OCI-LY3 (cell line): Measurements from ENCODE around the gene OAS2.

Experiments used
- H2AFZ ChIP-seq: fragments of 200-600, 300-600 bp; shearing (Covaris generic); 2 replicates; pipeline ENCODE4 v1.6.0; 2014; ENCODE audit warnings: antibody characterized with exemption, low read depth, low read length
- H3K27ac ChIP-seq: fragments of 200-600, 300-600 bp; sonication (generic); 2 replicates; pipeline ENCODE4 v1.5.1; 2014; ENCODE audit warnings: mild to moderate bottlenecking, low read length, moderate library complexity, mixed read lengths
- H3K27me3 ChIP-seq: fragments of 200-600, 300-600 bp; sonication (generic); 2 replicates; pipeline ENCODE4 v1.6.1; 2014; ENCODE audit warnings: low read depth, low read length, mixed read lengths
- H3K36me3 ChIP-seq: fragments of 200-600, 300-600 bp; sonication (generic); replicated peaks from 2 replicates; pipeline ENCODE3; 2014; ENCODE audit warnings: low read depth, low read length, mixed read lengths
- H3K4me1 ChIP-seq: fragments of 300-600, 200-600 bp; sonication (generic); 2 replicates; pipeline ENCODE4 v1.6.1; 2014; ENCODE audit warnings: low read length, mixed read lengths
- H3K4me2 ChIP-seq: fragments of 200-600, 300-600 bp; sonication (generic); 2 replicates; pipeline ENCODE4 v1.6.1; 2014; ENCODE audit warnings: low read length, mixed read lengths
- H3K4me3 ChIP-seq: fragments of 300-600, 200-600 bp; sonication (generic); 2 replicates; pipeline ENCODE4 v1.5.1; 2014; ENCODE audit warnings: antibody characterized with exemption, mild to moderate bottlenecking, low read length, moderate library complexity
- H3K79me2 ChIP-seq: fragments of 300-600, 200-600 bp; shearing (Covaris generic); 2 replicates; pipeline ENCODE4 v1.6.1; 2014; ENCODE audit warnings: mild to moderate bottlenecking, low read length, mixed read lengths
- H3K9ac ChIP-seq: fragments of 300-600, 200-600 bp; shearing (Covaris generic); 2 replicates; pipeline ENCODE4 v1.6.0; 2014; ENCODE audit warnings: mild to moderate bottlenecking, low read length, moderate library complexity
- H3K9me3 ChIP-seq: fragments of 200-600, 300-600 bp; shearing (Covaris generic); 2 replicates; pipeline ENCODE4 v1.6.1; 2014; ENCODE audit warnings: low read length, mixed read lengths; ENCODE audit not compliant: insufficient read depth
- H4K20me1 ChIP-seq: fragments of 200-600, 300-600 bp; sonication (generic); 2 replicates; pipeline ENCODE4 v1.6.1; 2016; ENCODE audit warnings: low read length, mixed read lengths; ENCODE audit not compliant: insufficient read depth
- EZH2phosphoT487 ChIP-seq: fragments of 200-600 bp; shearing (Covaris generic); IDR thresholded peaks from 2 replicates; pipeline ENCODE4 v1.6.1; 2018; ENCODE audit warnings: antibody characterized with exemption, mixed run types, low read depth
- TF ChIP-seq, protein P1 (sequence below): fragments of 200-600, 300-600 bp; sonication (generic); IDR thresholded peaks from 2 replicates; pipeline ENCODE4 v1.5.1; 2014; ENCODE audit warnings: antibody characterized with exemption, low read length, low read depth

The OAS2 gene

GRCh38 chr12:113041560-113041959 lies 63.2 kb downstream of the OAS2 start:
- Histone ChIP-seq H3K9me3 (no peaks in the 10 kb centered on the region), H3K36me3 (no peaks in the 10 kb centered on the region), H3K27ac (no peak overlapping the region), H3K9ac (no peak overlapping the region), H3K4me3 (no peak overlapping the region), H4K20me1 (no peaks in the 10 kb centered on the region), H3K4me1 (no peaks in the 10 kb centered on the region), H2AFZ (no peak overlapping the region), H3K27me3 (peaks cover 6% of the 10 kb centered on the region; the same call in 1 of the 2 replicates), H3K4me2 (no peak overlapping the region), H3K79me2 (no peaks in the 10 kb centered on the region)
- TF ChIP-seq, protein P1, sequence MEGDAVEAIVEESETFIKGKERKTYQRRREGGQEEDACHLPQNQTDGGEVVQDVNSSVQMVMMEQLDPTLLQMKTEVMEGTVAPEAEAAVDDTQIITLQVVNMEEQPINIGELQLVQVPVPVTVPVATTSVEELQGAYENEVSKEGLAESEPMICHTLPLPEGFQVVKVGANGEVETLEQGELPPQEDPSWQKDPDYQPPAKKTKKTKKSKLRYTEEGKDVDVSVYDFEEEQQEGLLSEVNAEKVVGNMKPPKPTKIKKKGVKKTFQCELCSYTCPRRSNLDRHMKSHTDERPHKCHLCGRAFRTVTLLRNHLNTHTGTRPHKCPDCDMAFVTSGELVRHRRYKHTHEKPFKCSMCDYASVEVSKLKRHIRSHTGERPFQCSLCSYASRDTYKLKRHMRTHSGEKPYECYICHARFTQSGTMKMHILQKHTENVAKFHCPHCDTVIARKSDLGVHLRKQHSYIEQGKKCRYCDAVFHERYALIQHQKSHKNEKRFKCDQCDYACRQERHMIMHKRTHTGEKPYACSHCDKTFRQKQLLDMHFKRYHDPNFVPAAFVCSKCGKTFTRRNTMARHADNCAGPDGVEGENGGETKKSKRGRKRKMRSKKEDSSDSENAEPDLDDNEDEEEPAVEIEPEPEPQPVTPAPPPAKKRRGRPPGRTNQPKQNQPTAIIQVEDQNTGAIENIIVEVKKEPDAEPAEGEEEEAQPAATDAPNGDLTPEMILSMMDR, result no peak
- TF ChIP-seq EZH2phosphoT487, result no peak

- Histone ChIP-seq H3K4me3 (no peak overlapping the region), H3K27me3 (peaks cover 6% of the 10 kb centered on the region; the same call in 1 of the 2 replicates), H3K9me3 (no peaks in the 10 kb centered on the region), H3K27ac (no peak overlapping the region), H3K36me3 (no peaks in the 10 kb centered on the region), H3K4me1 (no peaks in the 10 kb centered on the region), H4K20me1 (no peaks in the 10 kb centered on the region), H3K79me2 (no peaks in the 10 kb centered on the region), H2AFZ (no peak overlapping the region), H3K9ac (no peak overlapping the region), H3K4me2 (no peak overlapping the region)
- TF ChIP-seq, protein P1, result no peak
- TF ChIP-seq EZH2phosphoT487, result no peak
Measured at GRCh38 chr12:113043240-113043639, 64.9 kb downstream of the OAS2 start.

- no peaks in the 10 kb centered on the region for H3K79me2 ChIP-seq
- no peak overlapping the region for H3K9ac ChIP-seq
- H3K4me2 ChIP-seq, result no peak overlapping the region
- TF ChIP-seq EZH2phosphoT487, result no peak
- TF ChIP-seq, protein P1, result no peak
- H3K4me1 ChIP-seq, result peaks cover 8% of the 10 kb centered on the region
- no peak overlapping the region for H3K4me3 ChIP-seq
- no peaks in the 10 kb centered on the region for H3K9me3 ChIP-seq
- H4K20me1 ChIP-seq, result no peaks in the 10 kb centered on the region
- no peak overlapping the region for H2AFZ ChIP-seq
- H3K27me3 ChIP-seq, result peaks cover 6% of the 10 kb centered on the region; the same call in 1 of the 2 replicates
- H3K27ac ChIP-seq, result no peak overlapping the region
- no peaks in the 10 kb centered on the region for H3K36me3 ChIP-seq
Measured at GRCh38 chr12:113044516-113044915, 66.2 kb downstream of the OAS2 start.

GRCh38 chr12:113048716-113049127 lies 70.4 kb downstream of the OAS2 start:
- peaks cover 33% of the 10 kb centered on the region for H3K4me1 ChIP-seq
- H3K79me2 ChIP-seq, result no peaks in the 10 kb centered on the region
- peak overlapping the region; percentile 51 for H3K4me2 ChIP-seq
- no peaks in the 10 kb centered on the region for H4K20me1 ChIP-seq
- H3K9ac ChIP-seq, result peak overlapping the region; percentile 36; the same call in 1 of the 2 replicates
- H3K9me3 ChIP-seq, result peaks cover 9% of the 10 kb centered on the region; the same call in 1 of the 2 replicates
- H3K27me3 ChIP-seq, result peaks cover 6% of the 10 kb centered on the region; the same call in 1 of the 2 replicates
- peak overlapping the region; percentile 29; the same call in 1 of the 2 replicates for H3K27ac ChIP-seq
- peak overlapping the region; percentile 95 for H2AFZ ChIP-seq
- no peaks in the 10 kb centered on the region for H3K36me3 ChIP-seq
- TF ChIP-seq EZH2phosphoT487, result no peak
- TF ChIP-seq, protein P1, result peak; percentile 84
- no peak overlapping the region for H3K4me3 ChIP-seq
